GM13976 (cell line): ENCODE results near the gene KRTAP9-9.
"Not testable (repeated sequence)": the region's sequence is repeated elsewhere in the genome, so short reads cannot be mapped to it uniquely, and the experiment has no call there.

Experiments used
- DNase-seq: peaks from one replicate; pipeline ENCODE4 v3.0.0; 2012; ENCODE audit warnings: low spot score
- CTCF ChIP-seq: IDR thresholded peaks from 2 replicates; pipeline ENCODE4 v1.5.1; 2012; ENCODE audit warnings: borderline replicate concordance, mild to moderate bottlenecking; ENCODE audit not compliant: insufficient read depth; ENCODE audit errors: extremely low read depth, missing control alignments, control extremely low read depth
- in situ Hi-C: fragments of 300-500 bp; cut with MboI; formaldehyde crosslinking; loops from one replicate; pipeline ENCODE4 v1.12.0; 2022; ENCODE audit warnings: low sequenced_read_pairs, mixed read lengths, inconsistent platforms; ENCODE audit not compliant: unreplicated experiment

KRTAP9-9 gene

GRCh38 chr17:41255381-41256290 lies at the start of gene KRTAP9-9:
TSS of gene KRTAP9-9 (plus strand) at chr17:41255384.
- DNase-seq = peak; percentile 1
- in situ Hi-C loops = not testable (repeated sequence)

GRCh38 chr17:41211845-41212466 lies 43.2 kb upstream of the KRTAP9-9 start:
- no peak for DNase-seq
- TF ChIP-seq CTCF = no peak
- in situ Hi-C loops = no loop called here

- in situ Hi-C loops = no loop called here
- no peak for TF ChIP-seq CTCF
- DNase-seq = no peak
Observed at GRCh38 chr17:41212524-41213169, 42.5 kb upstream of the KRTAP9-9 start.

- TF ChIP-seq CTCF = no peak
- no peak for DNase-seq
- in situ Hi-C loops = no loop called here
Observed at GRCh38 chr17:41215681-41216080, 39.5 kb upstream of the KRTAP9-9 start.

- DNase-seq = no peak
- no peak for TF ChIP-seq CTCF
- in situ Hi-C loops = no loop called here
Observed at GRCh38 chr17:41223821-41224220, 31.4 kb upstream of the KRTAP9-9 start.

GRCh38 chr17:41226051-41226450 lies 29.1 kb upstream of the KRTAP9-9 start:
- no peak for TF ChIP-seq CTCF
- DNase-seq = no peak
- in situ Hi-C loops = no loop called here

GRCh38 chr17:41226598-41227095 lies 28.5 kb upstream of the KRTAP9-9 start, which contains the start of gene KRTAP9-2:
TSS of gene KRTAP9-2 (plus strand) at chr17:41226648. CDS start at chr17:41226655, 7 bp downstream.
- DNase-seq, in situ Hi-C loops: not testable (repeated sequence)
